Common myeloid progenitor, CD34-positive (primary cell): ENCODE data around the gene PPP6R3.

Experiments used
- CTCF ChIA-PET: fragments of 350-600 bp; sonication (Branson Sonifier 250); formaldehyde crosslinking; loops from one replicate; lab custom pipeline; 2021; ENCODE audit warnings: antibody characterized with exemption; lab: Charles Lee
- POLR2A ChIA-PET: fragments of 350-600 bp; sonication (Branson Sonifier 250); formaldehyde crosslinking; loops from one replicate; lab custom pipeline; 2021; ENCODE audit warnings: antibody characterized with exemption; lab: Charles Lee
- DNase-seq, 3 donors: peaks; one replicate each; pipeline versions ENCODE4 v3.0.0 to v3.0.0-alpha.2; 2013
- H3K27ac ChIP-seq, 2 experiments: 1 replicate in 1 of 2; 2 replicates in 1 of 2; pipeline ENCODE4 v1.7.0; 2013; ENCODE audit warnings: inconsistent platforms in 2 of 2, low read length in 2 of 2, mild to moderate bottlenecking in 2 of 2, low read depth in 1 of 2, moderate library complexity in 1 of 2; ENCODE audit not compliant: severe bottlenecking in 2 of 2, insufficient read depth in 1 of 2, poor library complexity in 1 of 2
- H3K27me3 ChIP-seq, 5 experiments: replicated peaks in 2 of 5; 1 replicate in 3 of 5; 2 replicates in 2 of 5; pipeline versions ENCODE4 v1.6.1 to v1.7.0; 2013; ENCODE audit warnings: low read length in 4 of 5, mild to moderate bottlenecking in 2 of 5, moderate library complexity in 2 of 5, inconsistent platforms in 1 of 5; ENCODE audit not compliant: insufficient read depth in 5 of 5, control insufficient read depth in 4 of 5
- H3K36me3 ChIP-seq, 4 experiments: 1 replicate in 2 of 4; 2 replicates in 2 of 4; pipeline versions ENCODE4 v1.6.1 to v1.7.0; 2013; ENCODE audit warnings: low read length in 3 of 4, control low read depth in 1 of 4, mild to moderate bottlenecking in 1 of 4; ENCODE audit not compliant: control insufficient read depth in 4 of 4, insufficient read depth in 4 of 4
- H3K4me1 ChIP-seq, 4 experiments: 1 replicate in 3 of 4; 2 replicates in 1 of 4; pipeline versions ENCODE4 v1.6.1 to v1.7.1; 2013; ENCODE audit warnings: low read length in 3 of 4, mild to moderate bottlenecking in 3 of 4, control low read depth in 1 of 4, inconsistent platforms in 1 of 4, moderate library complexity in 1 of 4; ENCODE audit not compliant: control insufficient read depth in 4 of 4, insufficient read depth in 4 of 4; ENCODE audit errors: control extremely low read depth in 1 of 4
- H3K4me3 ChIP-seq, 7 experiments: 1 replicate in 4 of 7; 2 replicates in 3 of 7; pipeline versions ENCODE4 v1.5.1 to v1.7.0; 2013; ENCODE audit warnings: mild to moderate bottlenecking in 7 of 7, low read length in 6 of 7, moderate library complexity in 6 of 7, inconsistent platforms in 2 of 7, low read depth in 2 of 7, control low read depth in 1 of 7; ENCODE audit not compliant: insufficient read depth in 4 of 7, control insufficient read depth in 1 of 7; ENCODE audit errors: extremely low read depth in 1 of 7
- H3K9me3 ChIP-seq, 5 experiments: 1 replicate in 4 of 5; 2 replicates in 1 of 5; pipeline versions ENCODE4 v1.6.1 to v1.7.1; 2013; ENCODE audit warnings: low read length in 4 of 5, mild to moderate bottlenecking in 2 of 5, inconsistent platforms in 1 of 5, low read depth in 1 of 5, moderate library complexity in 1 of 5; ENCODE audit not compliant: control insufficient read depth in 4 of 5, insufficient read depth in 2 of 5; ENCODE audit errors: control extremely low read depth in 1 of 5
- WGBS: methylation state at CpG from one replicate; pipeline ENCODE4 v1.1.5; 2013; ENCODE audit not compliant: insufficient coverage; 5-methylcytosine and 5-hydroxymethylcytosine counted together

PPP6R3 gene

GRCh38 chr11:68543594-68543993 is 83.0 kb downstream of the PPP6R3 start:
- DNase-seq: no peak
- Histone ChIP-seq H3K36me3 (peaks cover 18 to 77% (median 55%) of the 10 kb centered on the region in 4 experiments), H3K4me1 (peaks cover 2 to 42% (median 33%) of the 10 kb centered on the region in 4 experiments), H3K9me3 (no peaks in the 10 kb centered on the region), H3K27ac (no peak overlapping the region), H3K4me3 (no peak overlapping the region), H3K27me3 (no peaks in the 10 kb centered on the region)
- CTCF ChIA-PET: interaction anchor here (0.7 to 1.2 kb wide), 2 partner anchors 9 to 19 kb away, joined by 3 read pairs; no protein-coding TSS in a partner anchor
- whole genome bisulfite sequencing: 99% methylated on average over 8 of the region's 8 CpGs
- POLR2A ChIA-PET: no interaction called here

GRCh38 chr11:68545347-68545746 is 84.8 kb downstream of the PPP6R3 start:
- peak overlapping the region in 1 of 2 experiments; percentile 0 for H3K27ac ChIP-seq
- peaks cover 11 to 74% (median 46%) of the 10 kb centered on the region in 4 experiments for H3K36me3 ChIP-seq
- POLR2A ChIA-PET: interaction anchor here (0.6 kb wide), 1 partner anchor 12 kb away, joined by 3 read pairs; no protein-coding TSS in a partner anchor
- H3K9me3 ChIP-seq: no peaks in the 10 kb centered on the region
- no peak for DNase-seq
- CTCF ChIA-PET: interaction anchor here (2.1 kb wide), 1 partner anchor 16 kb away, joined by 6 read pairs; no protein-coding TSS in a partner anchor
- peaks cover 13 to 57% (median 48%) of the 10 kb centered on the region in 4 experiments for H3K4me1 ChIP-seq
- no peak overlapping the region for H3K4me3 ChIP-seq
- no peaks in the 10 kb centered on the region for H3K27me3 ChIP-seq

GRCh38 chr11:68545796-68546195 is 85.2 kb downstream of the PPP6R3 start:
- H3K36me3 ChIP-seq: peaks cover 11 to 74% (median 46%) of the 10 kb centered on the region in 4 experiments
- ChIA-PET POLR2A (no interaction called here), CTCF (interaction anchor here (2.1 kb wide), 1 partner anchor 17 kb away, joined by 6 read pairs; no protein-coding TSS in a partner anchor)
- DNase-seq: no peak
- no peaks in the 10 kb centered on the region for H3K27me3 ChIP-seq
- H3K9me3 ChIP-seq: no peaks in the 10 kb centered on the region
- H3K27ac ChIP-seq: peak overlapping the region in 1 of 2 experiments; percentile 47
- H3K4me3 ChIP-seq: no peak overlapping the region
- WGBS: 91% methylated on average over 1 of the region's 1 CpG
- H3K4me1 ChIP-seq: peaks cover 17 to 58% (median 51%) of the 10 kb centered on the region in 4 experiments

DNA sequence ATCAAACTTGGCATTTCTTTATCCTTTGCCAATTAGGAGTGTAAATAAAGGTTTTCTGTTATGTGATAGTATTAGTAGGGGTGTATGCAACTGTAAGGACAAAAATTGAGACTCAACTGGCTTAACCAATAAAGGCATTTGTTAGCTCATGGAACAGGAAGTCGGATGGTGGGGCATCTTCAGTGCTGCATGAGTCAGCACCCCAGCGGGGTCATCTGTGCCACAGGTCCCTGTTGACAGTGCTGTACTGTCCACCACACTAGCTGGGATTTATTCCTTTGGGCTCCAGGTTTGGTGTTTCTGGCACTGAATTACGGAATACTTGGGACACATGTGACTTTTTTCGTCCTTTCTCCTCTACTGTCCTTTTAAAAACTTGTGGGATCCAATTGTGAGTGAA is 86.0 kb downstream of the PPP6R3 start:
- Histone ChIP-seq H3K27ac (peak overlapping the region in 1 of 2 experiments; percentile 0), H3K27me3 (no peaks in the 10 kb centered on the region), H3K4me1 (peaks cover 22 to 60% (median 55%) of the 10 kb centered on the region in 4 experiments), H3K36me3 (peaks cover 11 to 69% (median 41%) of the 10 kb centered on the region in 4 experiments), H3K4me3 (no peak overlapping the region), H3K9me3 (no peaks in the 10 kb centered on the region)
- DNase-seq: peak in 2 of 3 donors; percentile 44 to 54
- CTCF ChIA-PET: interaction anchor here (2.1 kb wide), 1 partner anchor 17 kb away, joined by 6 read pairs; no protein-coding TSS in a partner anchor
- 62% methylated on average over 2 of the region's 4 CpGs for WGBS
- POLR2A ChIA-PET: interaction anchor here (0.6 kb wide), 3 partner anchors 18 to 20 kb away, joined by 3 to 4 read pairs (median 3); no protein-coding TSS in a partner anchor

DNA sequence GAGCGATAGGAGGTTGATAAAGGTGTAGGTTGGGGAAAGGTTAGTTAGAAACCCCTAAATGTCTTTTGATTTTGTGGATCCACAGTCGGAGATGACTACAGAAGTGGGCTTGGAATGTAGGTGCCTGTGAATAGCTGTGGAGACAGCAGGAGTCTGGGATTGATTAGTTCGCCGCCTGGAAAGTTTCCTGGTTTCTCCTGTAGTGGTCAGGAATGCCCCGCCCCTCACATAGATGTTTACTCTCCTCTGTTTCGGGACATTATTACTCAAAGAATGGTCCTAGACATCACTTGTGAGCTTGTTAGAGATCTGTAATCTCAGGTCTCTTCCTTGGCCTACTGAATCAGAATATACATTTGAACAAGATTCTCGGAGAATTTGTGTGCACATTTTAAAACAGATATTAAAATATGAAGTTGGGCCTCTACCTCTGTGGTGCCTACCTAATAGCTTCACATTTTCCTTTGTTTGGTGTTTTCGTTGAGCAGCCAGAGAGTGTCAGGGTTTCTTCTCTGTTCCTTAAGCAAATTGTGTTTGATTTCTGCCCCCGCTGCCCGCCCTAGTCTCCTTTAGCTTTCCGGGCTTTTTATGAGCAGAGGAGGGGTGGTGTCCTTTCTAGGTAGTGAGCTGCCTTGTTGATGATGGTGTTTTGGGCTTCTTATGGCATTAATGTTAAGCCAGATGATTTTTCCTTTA is 89.4 kb downstream of the PPP6R3 start:
- DNase-seq: peak in 1 of 3 donors; percentile 11
- H3K27me3 ChIP-seq: no peaks in the 10 kb centered on the region
- peak overlapping the region; percentile 74 to 79 for H3K27ac ChIP-seq
- CTCF ChIA-PET: interaction anchor here (0.7 to 1.9 kb wide), 11 partner anchors 11 to 103 kb away, joined by 3 to 5 read pairs (median 4); no protein-coding TSS in a partner anchor
- 64% methylated on average over 5 of the region's 11 CpGs for WGBS
- peak overlapping the region in 5 of 7 experiments; percentile 11 to 61 (median 44) for H3K4me3 ChIP-seq
- H3K36me3 ChIP-seq: peaks cover 18 to 70% (median 40%) of the 10 kb centered on the region in 4 experiments
- H3K9me3 ChIP-seq: no peaks in the 10 kb centered on the region
- POLR2A ChIA-PET: interaction anchor here (1.0 to 1.1 kb wide), 2 partner anchors 16 to 90 kb away, joined by 3 to 4 read pairs; partner anchors contain the start of gene PPP6R3
- H3K4me1 ChIP-seq: peaks cover 25 to 70% (median 62%) of the 10 kb centered on the region in 4 experiments

DNA sequence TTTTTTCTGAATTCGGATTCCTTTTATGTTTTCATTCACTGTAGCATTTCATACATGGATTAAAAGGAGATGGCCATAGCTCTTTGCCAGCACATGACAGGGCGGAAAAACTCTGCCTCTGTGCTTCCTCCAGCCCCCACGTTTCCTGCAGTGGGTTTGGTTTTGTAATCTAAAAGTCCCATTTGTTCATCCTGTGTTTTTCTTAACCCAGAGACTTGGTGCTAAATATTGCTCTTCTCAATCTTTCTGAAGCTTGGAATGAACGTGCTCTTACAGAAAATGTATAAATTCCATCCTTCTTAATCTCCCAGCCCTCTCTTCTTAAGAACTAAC is 89.9 kb downstream of the PPP6R3 start:
- H3K27me3 ChIP-seq: no peaks in the 10 kb centered on the region
- H3K9me3 ChIP-seq: no peaks in the 10 kb centered on the region
- H3K36me3 ChIP-seq: peaks cover 18 to 70% (median 37%) of the 10 kb centered on the region in 4 experiments
- H3K27ac ChIP-seq: peak overlapping the region; percentile 74 to 79
- ChIA-PET POLR2A (interaction anchor here (1.0 kb wide), 1 partner anchor 90 kb away, joined by 3 read pairs; the partner anchor contains the start of gene PPP6R3), CTCF (interaction anchor here (0.8 to 1.9 kb wide), 9 partner anchors 10 to 104 kb away, joined by 3 to 5 read pairs (median 3); no protein-coding TSS in a partner anchor)
- peak; percentile 45 to 79 (median 71) for DNase-seq
- peak overlapping the region in 6 of 7 experiments; percentile 8 to 61 (median 43) for H3K4me3 ChIP-seq
- 0% methylated on average over 3 of the region's 4 CpGs for WGBS
- peaks cover 25 to 70% (median 62%) of the 10 kb centered on the region in 4 experiments for H3K4me1 ChIP-seq
